IPS DF 6.9 (cell line): ENCODE data around the gene EDC3.

ENCODE experiments used
- DNase-seq: peaks from one replicate; pipeline ENCODE4 v3.0.0-alpha.2; 2013; ENCODE audit warnings: low read depth, low spot score
- H3K27ac ChIP-seq: one replicate; pipeline ENCODE4 v1.5.1; 2013; ENCODE audit warnings: low read length, control low read depth
- H3K27me3 ChIP-seq: 2 replicates; pipeline ENCODE4 v1.6.1; 2013; ENCODE audit warnings: mild to moderate bottlenecking, low read length; ENCODE audit not compliant: control insufficient read depth, insufficient read depth
- H3K36me3 ChIP-seq: 2 replicates; pipeline ENCODE4 v1.6.1; 2013; ENCODE audit warnings: low read length; ENCODE audit not compliant: control insufficient read depth, insufficient read depth
- H3K4me1 ChIP-seq: 2 replicates; pipeline ENCODE4 v1.6.1; 2013; ENCODE audit warnings: low read length; ENCODE audit not compliant: control insufficient read depth, insufficient read depth
- H3K4me3 ChIP-seq: 2 replicates; pipeline ENCODE4 v1.5.1; 2013; ENCODE audit warnings: mild to moderate bottlenecking, low read length
- H3K9me3 ChIP-seq: 2 replicates; pipeline ENCODE4 v1.6.1; 2013; ENCODE audit warnings: low read length, inconsistent platforms; ENCODE audit not compliant: control insufficient read depth, insufficient read depth
- WGBS: extraction: QIAGEN DNeasy Blood & Tissue Kit; methylation state at CpG from one replicate; pipeline ENCODE4 v1.1.7; 2013; ENCODE audit warnings: mixed read lengths, missing lambda C conversion rate; ENCODE audit not compliant: insufficient read length, insufficient coverage; 5-methylcytosine and 5-hydroxymethylcytosine counted together

EDC3 gene

GRCh38 chr15:74611341-74611740 is 84.5 kb downstream of the EDC3 start:
- no CpG with 5 or more reads among the region's 11 CpGs for WGBS
- no peaks in the 10 kb centered on the region for H3K36me3 ChIP-seq
- no peaks in the 10 kb centered on the region for H3K4me1 ChIP-seq
- no peak overlapping the region for H3K27ac ChIP-seq
- H3K9me3 ChIP-seq, result no peaks in the 10 kb centered on the region
- H3K27me3 ChIP-seq, result no peaks in the 10 kb centered on the region
- H3K4me3 ChIP-seq, result no peak overlapping the region
- DNase-seq, result no peak

- no peaks in the 10 kb centered on the region for H3K4me1 ChIP-seq
- no peak overlapping the region for H3K4me3 ChIP-seq
- DNase-seq, result no peak
- no peak overlapping the region for H3K27ac ChIP-seq
- no CpG with 5 or more reads among the region's 7 CpGs for WGBS
- no peaks in the 10 kb centered on the region for H3K9me3 ChIP-seq
- H3K27me3 ChIP-seq, result no peaks in the 10 kb centered on the region
- H3K36me3 ChIP-seq, result no peaks in the 10 kb centered on the region
These were observed 85.4 kb downstream of the EDC3 start for GRCh38 chr15:74610302-74610951.

DNA sequence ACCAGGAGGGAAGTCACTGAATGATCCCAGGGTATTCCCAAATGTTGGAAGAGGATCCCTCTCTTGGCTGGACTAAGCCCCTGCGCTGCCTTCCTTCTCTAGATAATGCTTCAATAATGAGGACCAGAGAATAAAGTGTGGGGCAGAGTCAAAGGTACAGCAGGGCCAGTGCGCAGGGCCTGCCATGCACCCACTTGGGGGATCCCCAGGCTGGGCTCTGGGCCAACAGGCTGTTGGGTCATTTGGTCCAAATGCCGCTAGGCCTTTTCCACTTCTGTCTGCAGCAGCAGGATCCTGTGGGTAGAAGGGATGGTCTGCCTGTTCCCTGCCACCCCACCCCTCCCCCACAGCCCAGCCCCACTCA is 85.9 kb downstream of the EDC3 start:
- no peaks in the 10 kb centered on the region for H3K9me3 ChIP-seq
- no peaks in the 10 kb centered on the region for H3K4me1 ChIP-seq
- no peaks in the 10 kb centered on the region for H3K27me3 ChIP-seq
- WGBS, result no CpG with 5 or more reads among the region's 3 CpGs
- no peaks in the 10 kb centered on the region for H3K36me3 ChIP-seq
- DNase-seq, result no peak
- H3K4me3 ChIP-seq, result no peak overlapping the region
- H3K27ac ChIP-seq, result no peak overlapping the region

DNA sequence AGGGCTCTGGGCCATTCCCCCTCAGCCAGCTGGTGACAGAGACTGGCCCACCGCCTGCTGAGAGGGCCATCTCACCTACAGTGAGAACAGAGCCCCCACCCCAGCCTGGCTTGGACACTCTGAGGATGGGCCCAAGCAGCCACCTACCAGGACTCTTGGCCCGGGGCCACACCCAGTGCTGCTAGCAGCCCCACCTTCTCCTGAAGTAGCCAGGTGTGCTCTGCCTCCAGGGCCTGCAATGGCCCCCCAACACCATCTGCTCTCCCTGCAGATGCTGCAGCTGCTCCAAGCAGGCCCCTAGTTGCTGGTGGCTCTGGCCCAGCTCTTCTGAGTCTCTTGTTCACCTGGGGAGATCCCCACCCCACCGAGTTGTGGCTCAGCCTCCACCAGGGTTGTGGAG is 87.0 kb downstream of the EDC3 start:
- Histone ChIP-seq H3K4me3 (no peak overlapping the region), H3K4me1 (no peaks in the 10 kb centered on the region), H3K9me3 (no peaks in the 10 kb centered on the region), H3K27me3 (no peaks in the 10 kb centered on the region), H3K27ac (no peak overlapping the region), H3K36me3 (no peaks in the 10 kb centered on the region)
- no peak for DNase-seq
- no CpG with 5 or more reads among the region's 3 CpGs for WGBS

GRCh38 chr15:74605795-74606150 is 90.1 kb downstream of the EDC3 start:
- no peaks in the 10 kb centered on the region for H3K27me3 ChIP-seq

DNA sequence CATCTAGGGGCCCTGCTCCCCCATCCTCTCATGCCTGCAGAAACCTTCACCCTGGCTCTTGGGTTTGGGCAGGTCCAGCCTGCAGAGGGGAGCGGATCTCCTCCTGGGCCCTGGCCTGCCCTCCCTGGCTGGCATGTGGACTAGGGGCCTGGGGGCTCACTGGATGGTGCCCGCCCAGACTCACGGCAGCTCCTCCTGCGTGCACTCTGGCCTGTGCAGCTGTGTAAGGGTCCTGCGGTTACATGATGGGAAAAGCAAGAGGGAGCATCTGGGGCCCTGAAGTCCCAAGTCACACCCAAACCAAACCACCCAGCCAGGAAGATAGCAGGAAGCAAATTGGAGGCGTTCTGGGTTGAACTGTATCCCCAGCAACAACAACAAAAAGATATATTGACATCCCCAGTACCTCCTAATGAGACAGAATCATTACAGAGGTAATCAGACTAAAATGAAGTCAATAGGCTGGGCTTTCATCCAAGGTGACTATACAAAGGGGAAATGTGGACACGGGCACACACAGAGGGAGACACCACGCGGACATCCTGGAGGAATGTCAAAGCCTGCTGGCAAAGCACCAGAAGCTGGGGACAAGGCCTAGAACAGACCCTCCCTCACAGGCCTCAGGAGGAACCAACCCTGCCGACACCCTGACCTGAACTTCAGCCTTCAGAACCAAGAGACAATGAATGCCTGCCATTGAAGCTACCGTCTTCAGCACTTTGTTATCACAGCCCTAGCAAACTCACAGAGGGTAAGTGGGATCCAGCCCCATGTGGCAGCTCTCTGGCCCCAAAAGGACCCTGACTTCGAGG is 90.6 kb downstream of the EDC3 start:
- no peak for DNase-seq
- Histone ChIP-seq H3K9me3 (no peaks in the 10 kb centered on the region), H3K36me3 (no peaks in the 10 kb centered on the region), H3K4me1 (no peaks in the 10 kb centered on the region), H3K4me3 (no peak overlapping the region), H3K27ac (no peak overlapping the region), H3K27me3 (no peaks in the 10 kb centered on the region)
- WGBS, result no CpG with 5 or more reads among the region's 12 CpGs

More at GRCh38 chr15:74605795-74606150, 90.1 kb downstream of the EDC3 start:
- DNase-seq, result no peak
- Histone ChIP-seq H3K9me3 (no peaks in the 10 kb centered on the region), H3K4me3 (no peak overlapping the region), H3K4me1 (no peaks in the 10 kb centered on the region), H3K36me3 (no peaks in the 10 kb centered on the region), H3K27ac (no peak overlapping the region)
- WGBS, result no CpG with 5 or more reads among the region's 1 CpG

DNA sequence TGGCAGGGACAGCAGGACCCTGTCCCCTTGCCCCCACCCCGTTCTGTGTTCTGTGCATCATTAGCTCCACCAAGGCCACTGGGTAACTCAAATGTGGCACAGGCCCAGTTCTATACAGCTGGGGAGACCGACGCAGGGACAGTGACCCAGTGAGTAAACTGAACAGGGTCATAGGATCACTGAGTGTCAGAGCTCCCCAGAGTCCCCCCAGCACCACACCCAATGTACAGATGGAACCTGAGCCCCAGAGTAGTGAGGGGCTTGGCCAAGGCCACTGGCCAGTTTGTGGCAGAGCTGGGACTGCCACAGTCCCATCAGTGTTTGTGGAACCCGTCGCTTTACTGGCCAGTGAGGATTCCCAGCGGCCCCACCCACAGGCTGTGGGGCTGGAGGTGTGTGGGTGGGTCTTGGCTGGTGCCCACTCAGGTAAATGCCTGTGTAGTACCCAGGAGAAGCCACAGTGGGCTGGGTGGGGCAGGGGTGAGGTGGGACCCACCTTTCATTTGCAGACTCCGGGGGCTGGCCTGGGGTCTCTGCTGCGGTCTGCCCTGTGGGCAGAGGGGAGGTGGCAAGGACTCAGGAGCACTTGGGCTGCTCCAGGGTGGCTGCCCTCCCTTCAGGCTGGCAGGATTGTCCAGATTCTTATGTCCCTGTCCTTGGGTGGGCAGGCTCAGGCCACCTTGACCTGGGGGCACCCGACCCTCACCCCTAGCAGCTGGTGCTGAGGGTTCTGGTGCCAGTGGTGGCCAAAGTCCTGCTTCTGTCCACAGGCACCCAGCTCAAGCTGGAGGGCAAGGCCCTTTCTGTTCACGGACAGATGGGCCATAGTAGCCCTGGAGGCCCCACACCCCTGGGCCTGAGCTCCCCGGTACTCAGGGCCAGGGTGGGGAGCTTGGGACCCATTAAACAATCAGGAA is 91.8 kb downstream of the EDC3 start:
- Histone ChIP-seq H3K4me3 (no peak overlapping the region), H3K27ac (no peak overlapping the region), H3K9me3 (no peaks in the 10 kb centered on the region), H3K36me3 (no peaks in the 10 kb centered on the region; the same call in 1 of the 2 replicates), H3K4me1 (no peaks in the 10 kb centered on the region), H3K27me3 (no peaks in the 10 kb centered on the region)
- no CpG with 5 or more reads among the region's 11 CpGs for WGBS
- no peak for DNase-seq

- no peak overlapping the region for H3K4me3 ChIP-seq
These were observed 92.6 kb downstream of the EDC3 start for GRCh38 chr15:74603026-74603788.

GRCh38 chr15:74599156-74599555 is 96.7 kb downstream of the EDC3 start:
- Histone ChIP-seq H3K4me3 (no peak overlapping the region), H3K36me3 (peaks cover 10% of the 10 kb centered on the region), H3K9me3 (no peaks in the 10 kb centered on the region), H3K4me1 (peaks cover 2% of the 10 kb centered on the region; the same call in 1 of the 2 replicates), H3K27me3 (no peaks in the 10 kb centered on the region), H3K27ac (no peak overlapping the region)
- WGBS, result no CpG with 5 or more reads among the region's 15 CpGs
- DNase-seq, result no peak

More at GRCh38 chr15:74603026-74603788, 92.6 kb downstream of the EDC3 start:
- no peaks in the 10 kb centered on the region for H3K27me3 ChIP-seq
- no peak overlapping the region for H3K27ac ChIP-seq
- no peak for DNase-seq
- no CpG with 5 or more reads among the region's 13 CpGs for WGBS
- H3K9me3 ChIP-seq, result no peaks in the 10 kb centered on the region
- no peaks in the 10 kb centered on the region; the same call in 1 of the 2 replicates for H3K36me3 ChIP-seq
- H3K4me1 ChIP-seq, result peaks cover 2% of the 10 kb centered on the region; the same call in 1 of the 2 replicates
